K562 (cell line): ENCODE results near the gene CFAP221. TPM values are rescaled to one million over a fixed set of nuclear protein-coding genes. Genes with fewer than 3 reads are reported as not detected.

Source experiments
- ATAC-seq: fragments of 200-7000 bp; cut with Tn5 transposase; 3 replicates; pipeline ENCODE4 v1.9.1; 2020; ENCODE audit warnings: moderate library complexity
- BruUV-seq: library from RNA; stranded (reverse); fragments of 400-500 nt; replicated peaks from 2 replicates; lab custom pipeline; 2021; lab: Mats Ljungman, UMichigan
- CTCF ChIA-PET: fragments of 300-600 bp; formaldehyde crosslinking; extraction: SDS; loops from one replicate; lab custom pipeline; 2021; ENCODE audit warnings: low intra/inter-chr PET ratio; lab: Yijun Ruan, JAX
- POLR2A ChIA-PET: fragments of 300-600, 350-650 bp; sonication (Branson Sonifier 250); formaldehyde crosslinking; extraction: SDS; loops from one replicate; lab custom pipeline; 2021; ENCODE audit warnings: antibody characterized with exemption, inconsistent platforms; lab: Yijun Ruan, JAX
- DNase-seq, 4 experiments: peaks; one replicate each; pipeline versions ENCODE4 v3.0.0 to v3.0.0-alpha.2; 2011 to 2018; ENCODE audit warnings: low spot score in 3 of 4, mixed read lengths in 3 of 4; ENCODE audit errors: extremely low read depth in 1 of 4
- FAIRE-seq: peaks from 2 replicates; lab custom pipeline; 2011; peaks lifted over from hg19 to GRCh38; lab: Jason Lieb, UNC
- H2AFZ ChIP-seq: 2 replicates; pipeline ENCODE4 v1.6.0; 2011; ENCODE audit warnings: low read depth, low read length, control low read depth, inconsistent platforms
- H3K27ac ChIP-seq: fragments of 200-600 bp; 3 replicates; pipeline ENCODE4 v1.8.0; 2011; ENCODE audit warnings: low read depth, mild to moderate bottlenecking, control low read depth, inconsistent platforms, low read length, moderate library complexity, mixed read lengths; ENCODE audit errors: extremely low read depth
- H3K27me3 ChIP-seq, 2 experiments: fragments of 300-600 bp in 1 of 2; 2 replicates in 1 of 2; 3 replicates in 1 of 2; pipeline versions ENCODE4 v1.6.0 to v1.8.0; 2011; ENCODE audit warnings: inconsistent platforms in 2 of 2, low read length in 2 of 2, mild to moderate bottlenecking in 1 of 2, mixed read lengths in 1 of 2, moderate library complexity in 1 of 2; ENCODE audit not compliant: control insufficient read depth in 2 of 2, insufficient read depth in 2 of 2
- H3K36me3 ChIP-seq: fragments of 300-600 bp; 3 replicates; pipeline ENCODE4 v1.8.0; 2011; ENCODE audit warnings: mild to moderate bottlenecking, low read length, inconsistent platforms; ENCODE audit not compliant: control insufficient read depth, insufficient read depth
- H3K4me1 ChIP-seq, 2 experiments: fragments of 200-600 bp in 1 of 2; replicated peaks in 1 of 2; 2 replicates in 1 of 2; 3 replicates in 1 of 2; pipeline versions ENCODE4 v1.5.1 to v1.8.0; 2011; ENCODE audit warnings: inconsistent platforms in 2 of 2, low read length in 2 of 2, mild to moderate bottlenecking in 1 of 2, mixed read lengths in 1 of 2, moderate library complexity in 1 of 2; ENCODE audit not compliant: control insufficient read depth in 2 of 2, insufficient read depth in 2 of 2
- H3K4me2 ChIP-seq: 2 replicates; pipeline ENCODE4 v1.6.1; 2011; ENCODE audit warnings: low read length, control low read depth, inconsistent platforms, mixed read lengths; ENCODE audit not compliant: insufficient read depth
- H3K4me3 ChIP-seq: fragments of 200-600 bp; sonication (generic), shearing (Covaris generic); 2 replicates; pipeline ENCODE4 v1.5.1; 2016; ENCODE audit warnings: control low read depth, inconsistent platforms
- H3K79me2 ChIP-seq: fragments of 200-600 bp; 3 replicates; pipeline ENCODE4 v1.8.0; 2011; ENCODE audit warnings: low read length, inconsistent platforms; ENCODE audit not compliant: control insufficient read depth, insufficient read depth
- H3K9ac ChIP-seq, 2 experiments: 2 replicates each; pipeline versions ENCODE4 v1.6.0 to v1.6.1; 2011; ENCODE audit warnings: low read depth in 2 of 2, low read length in 2 of 2, control low read depth in 1 of 2, inconsistent platforms in 1 of 2, mild to moderate bottlenecking in 1 of 2, mixed read lengths in 1 of 2; ENCODE audit not compliant: insufficient read depth in 1 of 2
- H3K9me1 ChIP-seq: one replicate; pipeline ENCODE4 v1.6.0; 2011; ENCODE audit warnings: inconsistent platforms, mild to moderate bottlenecking, low read length, moderate library complexity; ENCODE audit not compliant: control insufficient read depth, insufficient read depth
- H3K9me3 ChIP-seq: replicated peaks from 2 replicates; pipeline ENCODE4 v1.5.1; 2011; ENCODE audit warnings: low read depth, low read length, inconsistent platforms; ENCODE audit not compliant: control insufficient read depth, insufficient read depth
- H4K20me1 ChIP-seq: replicated peaks from 2 replicates; pipeline ENCODE4 v1.6.1; 2011; ENCODE audit warnings: low read length, inconsistent platforms, mixed read lengths; ENCODE audit not compliant: control insufficient read depth, insufficient read depth
- MAFG ChIP-seq: fragments of 450-650 bp; conservative IDR thresholded peaks from 2 replicates; pipeline ENCODE4 v1.6.1; 2016; ENCODE audit warnings: missing genetic modification characterization, missing compliant biosample characterization
- MYNN ChIP-seq, 2 experiments: sonication (generic); formaldehyde crosslinking in 1 of 2; IDR thresholded peaks; 2 replicates each; pipeline versions ENCODE4 v1.5.0 to v1.6.1; 2016 to 2020; ENCODE audit warnings: antibody characterized with exemption in 1 of 2, missing genetic modification reagents in 1 of 2
- NFE2L1 ChIP-seq: fragments of 450-650 bp; IDR thresholded peaks from 2 replicates; pipeline ENCODE4 v1.6.1; 2016; ENCODE audit warnings: missing genetic modification characterization, low read depth, mild to moderate bottlenecking, missing compliant biosample characterization, moderate library complexity, borderline replicate concordance
- RAD21 ChIP-seq, 2 experiments: fragments of 250-450 bp in 1 of 2; fragments of 450-650 bp in 1 of 2; sonication (Bioruptor Pico) in 1 of 2; formaldehyde crosslinking in 1 of 2; IDR thresholded peaks in 1 of 2; conservative IDR thresholded peaks in 1 of 2; 2 replicates each; pipeline versions ENCODE4 v1.4.0 to v1.8.0; 2020 to 2022; ENCODE audit warnings: mild to moderate bottlenecking in 2 of 2, moderate library complexity in 1 of 2
- SAFB ChIP-seq: fragments of 200-400 bp; formaldehyde crosslinking; IDR thresholded peaks from 2 replicates; pipeline ENCODE4 v1.6.1; 2017; ENCODE audit warnings: low read depth, low read length, borderline replicate concordance
- ZNF668 ChIP-seq: fragments of 250-450 bp; sonication (Bioruptor Pico); IDR thresholded peaks from 2 replicates; pipeline ENCODE4 v1.8.0; 2022; ENCODE audit warnings: mild to moderate bottlenecking, inconsistent platforms
- ZNF77 ChIP-seq: fragments of 250-450 bp; sonication (Bioruptor Pico); IDR thresholded peaks from 2 replicates; pipeline ENCODE4 v1.5.0; 2020
- WGBS: fragments of 100-300 bp; shearing (Covaris generic); methylation state at CpG from one replicate; pipeline ENCODE4 v1.1.6; 2016; ENCODE audit warnings: low coverage, mixed read lengths; ENCODE audit not compliant: insufficient coverage; ENCODE audit errors: missing lambda C conversion rate; 5-methylcytosine and 5-hydroxymethylcytosine counted together
- in situ Hi-C: fragments of 300-500 bp; cut with MboI; formaldehyde crosslinking; loops from 4 replicates; pipeline ENCODE4 v1.15.0; 2018; ENCODE audit warnings: inconsistent platforms, mixed read lengths
- intact Hi-C: fragments of 100-400 bp; cut with micrococcal nuclease; formaldehyde crosslinking; loops from 2 replicates; pipeline ENCODE4 v1.14.2; 2022
- polyA plus RNA-seq, 8 experiments: library from polyadenylated mRNA; depleted of rRNA in 4 of 8; stranded (reverse) in 5 of 8; unstranded in 3 of 8; fragments of >200 nt; fragmentation: Nextera tagmentation in 2 of 8; fragmentation: Illumina TruSeq in 1 of 8; extraction: Ambion mirVana in 2 of 8; extraction: Trizol in 1 of 8; gene quantifications; 2 replicates each; pipeline versions ENCODE4 v1.2.1 to v1.2.3, GENCODE V29; 2011 to 2014; ENCODE audit warnings: inconsistent platforms in 1 of 8, missing spikeins in 1 of 8
- total RNA-seq, 7 experiments: library from RNA; depleted of rRNA in 6 of 7; stranded (reverse); fragments of >200 nt in 6 of 7; fragmentation: Illumina TruSeq in 2 of 7; extraction: Trizol in 2 of 7; gene quantifications; 2 replicates each; pipeline versions ENCODE4 v1.2.1 to v1.2.3, GENCODE V29; 2011 to 2021; ENCODE audit warnings: low replicate concordance in 1 of 7
- TF ChIP-seq, protein P1 (sequence below), 2 experiments: fragments of 450-650 bp in 1 of 2; sonication (generic) in 1 of 2; formaldehyde crosslinking in 1 of 2; IDR thresholded peaks in 1 of 2; conservative IDR thresholded peaks in 1 of 2; 2 replicates each; pipeline versions ENCODE4 v1.6.1 to v1.8.1; 2016 to 2023; ENCODE audit warnings: mild to moderate bottlenecking in 2 of 2, moderate library complexity in 2 of 2, inconsistent platforms in 1 of 2, missing genetic modification reagents in 1 of 2

CFAP221 gene
- total and polyA plus RNA-seq, 9 of the 15 experiments (the other 6 are each of a cell fraction or from before 2014, with no cell fraction given), result 0.09 to 1.4 (median 0.65) TPM

DNA sequence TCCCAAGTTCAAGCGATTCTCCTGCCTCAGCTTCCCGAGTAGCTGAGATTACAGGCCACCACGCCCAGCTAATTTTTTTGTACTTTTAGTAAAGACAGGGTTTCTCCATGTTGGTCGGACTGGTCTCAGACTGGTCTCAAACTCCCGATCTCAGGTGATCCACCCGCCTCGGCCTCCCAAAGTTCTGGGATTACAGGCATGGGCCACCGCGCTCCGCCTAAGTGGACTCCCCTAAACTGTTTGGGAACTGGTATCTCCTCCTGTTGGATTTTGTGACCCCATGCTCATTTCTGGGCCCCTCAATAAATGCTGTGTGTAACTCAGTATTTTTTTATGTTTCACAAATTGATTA, 25.2 kb upstream of the CFAP221 start:
- intact Hi-C loops, result no loop called here
- no peak overlapping the region for H3K9ac ChIP-seq
- no peaks in the 10 kb centered on the region for H4K20me1 ChIP-seq
- H3K4me2 ChIP-seq, result no peak overlapping the region
- no peaks in the 10 kb centered on the region for H3K36me3 ChIP-seq
- in situ Hi-C loops, result loop anchor here (5.0 kb wide), 1 partner anchor 143 kb away; no protein-coding TSS in a partner anchor
- no peak overlapping the region for H2AFZ ChIP-seq
- DNase-seq, result no peak
- no peaks in the 10 kb centered on the region for H3K9me1 ChIP-seq
- peaks cover 8 to 34% of the 10 kb centered on the region in 2 experiments; a peak in 4 of 5 replicates for H3K27me3 ChIP-seq
- BruUV-seq, result no TSS peak
- ChIA-PET CTCF (no interaction called here), POLR2A (no interaction called here)
- no peaks in the 10 kb centered on the region for H3K9me3 ChIP-seq
- no peak overlapping the region for H3K4me3 ChIP-seq
- 19% methylated on average over 10 of the region's 10 CpGs for WGBS
- ATAC-seq, result no peak
- peaks cover 0 to 2% of the 10 kb centered on the region in 2 experiments; a peak in 1 of 5 replicates for H3K4me1 ChIP-seq
- no peak overlapping the region for H3K27ac ChIP-seq
- no peaks in the 10 kb centered on the region for H3K79me2 ChIP-seq
- FAIRE-seq, result no peak
- TF ChIP-seq ZNF668 (CRISPR knock-in tag), result no peak
- no peak for TF ChIP-seq NFE2L1 (tag)
- TF ChIP-seq, protein P1, sequence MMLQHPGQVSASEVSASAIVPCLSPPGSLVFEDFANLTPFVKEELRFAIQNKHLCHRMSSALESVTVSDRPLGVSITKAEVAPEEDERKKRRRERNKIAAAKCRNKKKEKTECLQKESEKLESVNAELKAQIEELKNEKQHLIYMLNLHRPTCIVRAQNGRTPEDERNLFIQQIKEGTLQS (IDR thresholded peaks at IDR 0.05), result no peak
- TF ChIP-seq, protein P1 (CRISPR knock-in tag; conservative IDR thresholded peaks at IDR 0.05), result no peak
- TF ChIP-seq ZNF77, result no peak
- no peak for TF ChIP-seq MAFG (tag)
- TF ChIP-seq SAFB, result no peak
- no peak for TF ChIP-seq MYNN (IDR thresholded peaks at IDR 0.05)
- TF ChIP-seq MYNN (CRISPR knock-in tag; IDR thresholded peaks at IDR 0.05), result no peak
- TF ChIP-seq RAD21 (CRISPR knock-in tag; conservative IDR thresholded peaks at IDR 0.05 in 1 of 2, IDR thresholded peaks at IDR 0.05 in 1 of 2), result no peak
